OCI-LY7 (cell line): ENCODE results near the gene EEIG1. TPM values are rescaled to one million over a fixed set of nuclear protein-coding genes. Genes with fewer than 3 reads are reported as not detected.

Experiments
- BruUV-seq: library from RNA; stranded (reverse); fragments of 400-500 nt; replicated peaks from 2 replicates; lab custom pipeline; 2021; lab: Mats Ljungman, UMichigan
- CTCF ChIA-PET: fragments of 300-600 bp; sonication (Branson Sonifier 250); formaldehyde crosslinking; loops from one replicate; lab custom pipeline; 2022; ENCODE audit warnings: antibody characterized with exemption; ENCODE audit not compliant: unreplicated experiment; lab: Charles Lee
- POLR2A ChIA-PET: fragments of 300-600 bp; sonication (Branson Sonifier 250); formaldehyde crosslinking; loops from one replicate; lab custom pipeline; 2022; ENCODE audit warnings: antibody characterized with exemption; lab: Charles Lee
- DNase-seq: peaks from one replicate; pipeline ENCODE4 v3.0.0-alpha.2; 2015; ENCODE audit warnings: low spot score
- H2AFZ ChIP-seq: fragments of 200-600 bp; sonication (generic), shearing (Covaris generic); 2 replicates; pipeline ENCODE4 v1.6.1; 2014; ENCODE audit warnings: mild to moderate bottlenecking, antibody characterized with exemption, low read length, moderate library complexity
- H3K27ac ChIP-seq: fragments of 200-600 bp; sonication (generic); 2 replicates; pipeline ENCODE4 v1.5.1; 2014; ENCODE audit warnings: mixed run types, low read depth, mild to moderate bottlenecking, moderate library complexity, low read length, inconsistent platforms; ENCODE audit not compliant: poor library complexity, severe bottlenecking
- H3K36me3 ChIP-seq: fragments of 200-600 bp; sonication (generic); 2 replicates; pipeline ENCODE4 v1.6.1; 2014; ENCODE audit warnings: mild to moderate bottlenecking, antibody characterized with exemption, low read length, moderate library complexity, mixed read lengths; ENCODE audit not compliant: insufficient read depth
- H3K4me1 ChIP-seq: fragments of 200-600 bp; sonication (generic); 2 replicates; pipeline ENCODE4 v1.5.1; 2014; ENCODE audit warnings: mild to moderate bottlenecking, low read length; ENCODE audit not compliant: insufficient read depth, poor library complexity, severe bottlenecking
- H3K4me2 ChIP-seq: fragments of 200-600 bp; sonication (generic); 2 replicates; pipeline ENCODE4 v1.6.1; 2014; ENCODE audit warnings: mild to moderate bottlenecking, low read length
- H3K4me3 ChIP-seq: fragments of 200-600 bp; sonication (generic); 2 replicates; pipeline ENCODE4 v1.5.1; 2014; ENCODE audit warnings: mild to moderate bottlenecking, low read depth, low read length; ENCODE audit not compliant: poor library complexity, severe bottlenecking
- H3K79me2 ChIP-seq: fragments of 200-600 bp; sonication (generic); 2 replicates; pipeline ENCODE4 v1.6.1; 2016; ENCODE audit warnings: low read depth, mild to moderate bottlenecking, low read length, moderate library complexity, mixed read lengths; ENCODE audit not compliant: insufficient read depth
- H3K9me2 ChIP-seq: fragments of 200-600 bp; sonication (generic); 2 replicates; pipeline ENCODE4 v1.6.1; 2016; ENCODE audit warnings: mild to moderate bottlenecking, low read length, mixed read lengths; ENCODE audit not compliant: insufficient read depth
- H3K9me3 ChIP-seq: fragments of 200-600 bp; sonication (generic); 2 replicates; pipeline ENCODE4 v1.6.1; 2014; ENCODE audit warnings: mild to moderate bottlenecking, mixed run types, low read length, mixed read lengths
- H4K20me1 ChIP-seq: fragments of 200-600 bp; sonication (generic); 2 replicates; pipeline ENCODE4 v1.6.1; 2014; ENCODE audit warnings: mild to moderate bottlenecking, antibody characterized with exemption, low read length, moderate library complexity, mixed read lengths; ENCODE audit not compliant: insufficient read depth
- EZH2phosphoT487 ChIP-seq: fragments of 200-600 bp; sonication (generic); IDR thresholded peaks from 2 replicates; pipeline ENCODE4 v1.6.1; 2018; ENCODE audit warnings: low read depth, borderline replicate concordance, mild to moderate bottlenecking, mixed run types, antibody characterized with exemption, low read length, moderate library complexity, mixed read lengths
- intact Hi-C: fragments of 100-400 bp; cut with micrococcal nuclease; formaldehyde crosslinking; loops from one replicate; pipeline ENCODE4 v1.10.0; 2022; ENCODE audit not compliant: unreplicated experiment
- total RNA-seq, 2 experiments: library from RNA; depleted of rRNA in 1 of 2; stranded (reverse); fragments of >200 nt in 1 of 2; shearing (Covaris generic) in 1 of 2; gene quantifications; 2 replicates each; pipeline ENCODE4 v1.2.3, GENCODE V29; 2014 to 2022
- TF ChIP-seq, protein P1 (sequence below): fragments of 200-600 bp; sonication (generic); conservative IDR thresholded peaks from 2 replicates; pipeline ENCODE4 v1.5.1; 2014; ENCODE audit warnings: mild to moderate bottlenecking, antibody characterized with exemption, low read length, moderate library complexity, mixed read lengths

Gene EEIG1
- total RNA-seq, 2 experiments from 2014 or later: 25.8 to 60.1 TPM

DNA sequence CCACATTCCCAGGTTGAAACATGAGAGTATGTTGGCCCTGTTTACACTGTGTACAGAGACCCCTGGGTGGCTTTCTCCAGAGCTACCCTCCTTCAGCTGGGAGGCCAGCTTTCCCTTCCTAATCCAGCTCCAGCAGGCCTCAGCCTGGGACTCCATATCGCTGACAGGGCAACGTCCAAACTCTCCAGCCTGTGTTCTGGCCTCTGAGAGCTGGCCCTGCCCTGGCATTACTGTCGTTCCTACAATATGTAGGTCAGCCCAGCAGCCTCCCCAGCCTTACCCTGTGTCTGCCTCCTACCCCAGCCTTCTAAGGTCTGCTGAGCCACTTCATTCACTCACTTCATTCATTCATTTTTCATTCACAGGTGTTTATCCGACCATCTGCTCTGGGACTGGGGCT is 8.3 kb upstream of the EEIG1 start:
- Histone ChIP-seq H3K9me2 (no peaks in the 10 kb centered on the region), H4K20me1 (no peaks in the 10 kb centered on the region), H3K27ac (no peak overlapping the region), H3K4me2 (no peak overlapping the region), H3K9me3 (no peaks in the 10 kb centered on the region), H2AFZ (no peak overlapping the region), H3K79me2 (no peaks in the 10 kb centered on the region), H3K4me1 (peaks cover 58% of the 10 kb centered on the region), H3K4me3 (no peak overlapping the region), H3K36me3 (no peaks in the 10 kb centered on the region)
- no TSS peak for BruUV-seq
- DNase-seq: no peak
- ChIA-PET POLR2A (no interaction called here), CTCF (no interaction called here)
- TF ChIP-seq EZH2phosphoT487: no peak
- TF ChIP-seq, protein P1, sequence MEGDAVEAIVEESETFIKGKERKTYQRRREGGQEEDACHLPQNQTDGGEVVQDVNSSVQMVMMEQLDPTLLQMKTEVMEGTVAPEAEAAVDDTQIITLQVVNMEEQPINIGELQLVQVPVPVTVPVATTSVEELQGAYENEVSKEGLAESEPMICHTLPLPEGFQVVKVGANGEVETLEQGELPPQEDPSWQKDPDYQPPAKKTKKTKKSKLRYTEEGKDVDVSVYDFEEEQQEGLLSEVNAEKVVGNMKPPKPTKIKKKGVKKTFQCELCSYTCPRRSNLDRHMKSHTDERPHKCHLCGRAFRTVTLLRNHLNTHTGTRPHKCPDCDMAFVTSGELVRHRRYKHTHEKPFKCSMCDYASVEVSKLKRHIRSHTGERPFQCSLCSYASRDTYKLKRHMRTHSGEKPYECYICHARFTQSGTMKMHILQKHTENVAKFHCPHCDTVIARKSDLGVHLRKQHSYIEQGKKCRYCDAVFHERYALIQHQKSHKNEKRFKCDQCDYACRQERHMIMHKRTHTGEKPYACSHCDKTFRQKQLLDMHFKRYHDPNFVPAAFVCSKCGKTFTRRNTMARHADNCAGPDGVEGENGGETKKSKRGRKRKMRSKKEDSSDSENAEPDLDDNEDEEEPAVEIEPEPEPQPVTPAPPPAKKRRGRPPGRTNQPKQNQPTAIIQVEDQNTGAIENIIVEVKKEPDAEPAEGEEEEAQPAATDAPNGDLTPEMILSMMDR: no peak
- intact Hi-C loops: no loop called here

DNA sequence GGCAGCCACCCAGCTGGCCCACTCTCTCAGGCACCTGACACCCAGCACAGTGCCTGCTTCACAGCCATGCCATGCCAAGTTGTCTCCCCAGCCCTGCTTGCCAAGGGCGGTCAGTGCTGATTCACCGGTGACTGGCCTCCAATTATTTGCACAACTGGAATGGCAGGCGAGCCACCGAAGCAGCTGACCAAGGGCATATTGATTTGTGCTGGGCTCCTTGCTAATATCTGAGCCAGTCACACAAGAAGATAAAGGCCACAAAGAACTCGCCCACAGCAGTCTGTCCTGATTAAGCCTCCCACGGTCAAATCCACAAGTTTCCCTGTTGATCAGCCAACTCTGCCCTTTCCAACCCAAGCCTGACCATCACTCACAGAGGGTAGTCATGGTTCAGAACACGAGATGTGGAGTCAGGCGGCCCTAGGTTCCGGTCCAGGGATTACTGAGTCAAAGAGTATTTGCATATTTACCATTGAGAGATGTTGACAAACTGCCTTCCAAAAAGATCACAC is 6.4 kb upstream of the EEIG1 start:
- Histone ChIP-seq H4K20me1 (no peaks in the 10 kb centered on the region), H3K4me3 (peak overlapping the region; percentile 7), H2AFZ (peak overlapping the region; percentile 32; the same call in 1 of the 2 replicates), H3K4me2 (peak overlapping the region; percentile 48), H3K36me3 (no peaks in the 10 kb centered on the region), H3K27ac (peak overlapping the region; percentile 37), H3K79me2 (peaks cover 3% of the 10 kb centered on the region; the same call in 1 of the 2 replicates), H3K4me1 (peaks cover 74% of the 10 kb centered on the region), H3K9me3 (no peaks in the 10 kb centered on the region), H3K9me2 (no peaks in the 10 kb centered on the region)
- DNase-seq: no peak
- CTCF ChIA-PET: no interaction called here
- POLR2A ChIA-PET: interaction anchor here (0.9 kb wide), 1 partner anchor 38 kb away, joined by 6 read pairs; no protein-coding TSS in a partner anchor
- TF ChIP-seq, protein P1: no peak
- TF ChIP-seq EZH2phosphoT487: no peak
- BruUV-seq: no TSS peak
- intact Hi-C loops: no loop called here

DNA sequence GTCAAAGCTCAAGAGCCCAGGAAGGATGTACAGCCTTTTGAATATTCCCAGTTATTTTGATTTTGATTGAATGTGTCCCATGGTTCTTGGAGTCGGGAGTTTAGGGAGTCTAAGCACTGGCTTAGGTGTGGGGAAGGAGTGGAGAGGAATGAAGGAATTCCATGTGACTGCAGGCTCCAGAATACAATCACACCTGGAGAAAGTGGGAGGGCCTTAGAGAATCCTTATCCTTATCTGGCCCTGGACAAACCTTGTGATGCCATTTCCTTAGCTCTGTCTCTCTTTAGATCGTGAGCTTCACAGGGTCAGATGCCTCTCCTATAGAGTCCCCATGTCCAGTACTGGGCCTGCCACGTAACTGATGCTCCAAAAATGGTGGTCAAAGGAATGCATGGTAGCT is 4.2 kb upstream of the EEIG1 start:
- peak overlapping the region; percentile 92 for H3K4me2 ChIP-seq

More for the DNA sequence above, 4.2 kb upstream of the EEIG1 start:
- H3K79me2 ChIP-seq: peaks cover 15% of the 10 kb centered on the region
- H4K20me1 ChIP-seq: 0 out of 2 replicates have a peak, but pooled peaks cover under 1% of the 10 kb centered on the region
- peak overlapping the region; percentile 96 for H3K27ac ChIP-seq
- no peak overlapping the region for H3K4me3 ChIP-seq
- H3K4me1 ChIP-seq: peaks cover 64% of the 10 kb centered on the region
- ChIA-PET CTCF (no interaction called here), POLR2A (interaction anchor here (0.7 to 3.5 kb wide), 7 partner anchors 9 to 174 kb away, joined by 3 to 25 read pairs (median 3); no protein-coding TSS in a partner anchor)
- H3K9me2 ChIP-seq: no peaks in the 10 kb centered on the region
- no peaks in the 10 kb centered on the region for H3K36me3 ChIP-seq
- no TSS peak for BruUV-seq
- H3K9me3 ChIP-seq: no peaks in the 10 kb centered on the region
- intact Hi-C loops: loop anchor here (2.0 kb wide), 1 partner anchor 22 kb away; no protein-coding TSS in a partner anchor
- TF ChIP-seq, protein P1: no peak
- no peak for TF ChIP-seq EZH2phosphoT487
- DNase-seq: peak; percentile 1
- H2AFZ ChIP-seq: no peak overlapping the region
